Natural killer cell treated with Interleukin-12 subunit alpha and Interleukin-12 subunit beta and Interleukin-15 and Interleukin-18, amount 100 ng/mL, for 72 hours (primary cell): Measurements from ENCODE around the gene MALSU1. TPM values are rescaled to one million over a fixed set of nuclear protein-coding genes. Genes with fewer than 3 reads are reported as not detected.
A peak's percentile ranks its signal among the peaks of the same experiment; 100 is the strongest.

Source experiments
- ATAC-seq, 2 donors: fragments of 150-1000 bp; cut with Tn5 transposase in 1 of 2; sonication (Bioruptor Pico), chemical (Tn5 transposase) in 1 of 2; 2 replicates each; pipeline ENCODE4 v1.10.0; 2021
- DNase-seq: peaks from one replicate; pipeline ENCODE4 v3.0.0; 2022; ENCODE audit warnings: low spot score
- H3K27ac Mint-ChIP-seq, 2 donors: 1 replicate in 1 of 2; 2 replicates in 1 of 2; pipeline ENCODE4 v1.8.0; 2022; ENCODE audit warnings: mixed read lengths in 2 of 2, mild to moderate bottlenecking in 1 of 2, moderate library complexity in 1 of 2
- H3K27me3 Mint-ChIP-seq, 2 donors: 1 replicate in 1 of 2; 2 replicates in 1 of 2; pipeline ENCODE4 v1.8.0; 2022; ENCODE audit warnings: mixed read lengths in 2 of 2
- H3K36me3 Mint-ChIP-seq: one replicate; pipeline ENCODE4 v1.8.0; 2022; ENCODE audit warnings: mixed read lengths
- H3K4me1 Mint-ChIP-seq, 2 donors: 1 replicate in 1 of 2; 2 replicates in 1 of 2; pipeline ENCODE4 v1.8.0; 2022; ENCODE audit warnings: low read depth in 2 of 2, mixed read lengths in 2 of 2, mild to moderate bottlenecking in 1 of 2
- H3K4me3 Mint-ChIP-seq: one replicate; pipeline ENCODE4 v1.8.0; 2022; ENCODE audit warnings: mixed read lengths
- H3K9me3 Mint-ChIP-seq: 2 replicates; pipeline ENCODE4 v1.8.0; 2022; ENCODE audit warnings: mixed read lengths
- total RNA-seq, 2 donors: library from RNA; stranded (reverse); gene quantifications; one replicate each; pipeline ENCODE4 v1.2.3, GENCODE V29; 2022

MALSU1 gene
- total RNA-seq, 2 donors from 2014 or later = 43.0 to 60.4 TPM

- H3K4me3 Mint-ChIP-seq = no peak overlapping the region
- DNase-seq (no peak), ATAC-seq (no peak)
- no peaks in the 10 kb centered on the region for H3K36me3 Mint-ChIP-seq
- H3K9me3 Mint-ChIP-seq = no peaks in the 10 kb centered on the region
- H3K27me3 Mint-ChIP-seq = peaks cover 0 to 6% of the 10 kb centered on the region in 2 donors
- H3K27ac Mint-ChIP-seq = no peak overlapping the region
- peaks cover 8 to 9% of the 10 kb centered on the region in 2 donors for H3K4me1 Mint-ChIP-seq
These were observed 23.2 kb upstream of the MALSU1 start for GRCh38 chr7:23275912-23276311.

- Mint-ChIP-seq H3K27ac (no peak overlapping the region), H3K27me3 (peaks cover 0 to 6% of the 10 kb centered on the region in 2 donors)
- DNase-seq = no peak
These were observed 22.8 kb upstream of the MALSU1 start for GRCh38 chr7:23276376-23276775.

GRCh38 chr7:23276947-23277346 is 22.2 kb upstream of the MALSU1 start:
- Mint-ChIP-seq H3K4me1 (peaks cover 8 to 9% of the 10 kb centered on the region in 2 donors), H3K27me3 (peaks cover 0 to 6% of the 10 kb centered on the region in 2 donors), H3K4me3 (no peak overlapping the region), H3K27ac (no peak overlapping the region), H3K36me3 (no peaks in the 10 kb centered on the region), H3K9me3 (no peaks in the 10 kb centered on the region)
- no peak for DNase-seq
- ATAC-seq = no peak

More at GRCh38 chr7:23276376-23276775, 22.8 kb upstream of the MALSU1 start:
- H3K9me3 Mint-ChIP-seq = no peaks in the 10 kb centered on the region
- peaks cover 8 to 9% of the 10 kb centered on the region in 2 donors for H3K4me1 Mint-ChIP-seq
- ATAC-seq = no peak
- no peaks in the 10 kb centered on the region for H3K36me3 Mint-ChIP-seq
- H3K4me3 Mint-ChIP-seq = no peak overlapping the region

- Mint-ChIP-seq H3K4me1 (peaks cover 8 to 9% of the 10 kb centered on the region in 2 donors), H3K4me3 (no peak overlapping the region), H3K9me3 (no peaks in the 10 kb centered on the region), H3K27me3 (peaks cover 0 to 3% of the 10 kb centered on the region in 2 donors), H3K36me3 (no peaks in the 10 kb centered on the region), H3K27ac (no peak overlapping the region)
- ATAC-seq = peak in 1 of 2 donors; percentile 51
- DNase-seq = no peak
These were observed 21.7 kb upstream of the MALSU1 start for GRCh38 chr7:23277359-23277989.

GRCh38 chr7:23279819-23280525 is 19.2 kb upstream of the MALSU1 start:
- ATAC-seq (no peak), DNase-seq (no peak)
- no peaks in the 10 kb centered on the region for H3K4me1 Mint-ChIP-seq
- no peak overlapping the region for H3K4me3 Mint-ChIP-seq
- no peaks in the 10 kb centered on the region for H3K27me3 Mint-ChIP-seq
- no peak overlapping the region for H3K27ac Mint-ChIP-seq
- H3K36me3 Mint-ChIP-seq = no peaks in the 10 kb centered on the region
- H3K9me3 Mint-ChIP-seq = no peaks in the 10 kb centered on the region

- Mint-ChIP-seq H3K27ac (no peak overlapping the region), H3K9me3 (no peaks in the 10 kb centered on the region)
- ATAC-seq = no peak
These were observed 16.1 kb upstream of the MALSU1 start for GRCh38 chr7:23283086-23283485.

GRCh38 chr7:23284871-23285270 is 14.3 kb upstream of the MALSU1 start:
- no peak for DNase-seq
- Mint-ChIP-seq H3K36me3 (no peaks in the 10 kb centered on the region), H3K27ac (no peak overlapping the region), H3K4me3 (no peak overlapping the region), H3K27me3 (no peaks in the 10 kb centered on the region), H3K9me3 (no peaks in the 10 kb centered on the region), H3K4me1 (peaks cover 6 to 7% of the 10 kb centered on the region in 2 donors)
- no peak for ATAC-seq

More at GRCh38 chr7:23283086-23283485, 16.1 kb upstream of the MALSU1 start:
- Mint-ChIP-seq H3K36me3 (no peaks in the 10 kb centered on the region), H3K27me3 (no peaks in the 10 kb centered on the region), H3K4me1 (peaks cover 6% of the 10 kb centered on the region in 2 donors), H3K4me3 (no peak overlapping the region)
- DNase-seq = no peak

- H3K27ac Mint-ChIP-seq = no peak overlapping the region
- H3K9me3 Mint-ChIP-seq = no peaks in the 10 kb centered on the region
- ATAC-seq (no peak), DNase-seq (no peak)
- H3K4me1 Mint-ChIP-seq = peaks cover 6 to 7% of the 10 kb centered on the region in 2 donors
- no peaks in the 10 kb centered on the region for H3K27me3 Mint-ChIP-seq
- no peak overlapping the region for H3K4me3 Mint-ChIP-seq
- no peaks in the 10 kb centered on the region for H3K36me3 Mint-ChIP-seq
These were observed 13.2 kb upstream of the MALSU1 start for GRCh38 chr7:23285657-23286646.

GRCh38 chr7:23287612-23288011 is 11.5 kb upstream of the MALSU1 start:
- no peak overlapping the region for H3K27ac Mint-ChIP-seq
- ATAC-seq = peak; percentile 84 to 90
- H3K9me3 Mint-ChIP-seq = no peaks in the 10 kb centered on the region
- DNase-seq = no peak
- H3K4me3 Mint-ChIP-seq = no peak overlapping the region
- no peaks in the 10 kb centered on the region for H3K27me3 Mint-ChIP-seq
- peaks cover 6 to 7% of the 10 kb centered on the region in 2 donors for H3K4me1 Mint-ChIP-seq
- H3K36me3 Mint-ChIP-seq = no peaks in the 10 kb centered on the region

- no peaks in the 10 kb centered on the region for H3K27me3 Mint-ChIP-seq
- H3K4me1 Mint-ChIP-seq = peaks cover 6 to 7% of the 10 kb centered on the region in 2 donors
- no peaks in the 10 kb centered on the region for H3K9me3 Mint-ChIP-seq
- H3K36me3 Mint-ChIP-seq = no peaks in the 10 kb centered on the region
- no peak overlapping the region for H3K4me3 Mint-ChIP-seq
- no peak for ATAC-seq
- no peak for DNase-seq
- H3K27ac Mint-ChIP-seq = no peak overlapping the region
These were observed 8.1 kb upstream of the MALSU1 start for GRCh38 chr7:23290993-23291392.

GRCh38 chr7:23291957-23292560 is 7.1 kb upstream of the MALSU1 start:
- DNase-seq (no peak), ATAC-seq (no peak)
- H3K9me3 Mint-ChIP-seq = no peaks in the 10 kb centered on the region
- H3K4me1 Mint-ChIP-seq = peaks cover 6 to 7% of the 10 kb centered on the region in 2 donors
- H3K27me3 Mint-ChIP-seq = no peaks in the 10 kb centered on the region
- no peaks in the 10 kb centered on the region for H3K36me3 Mint-ChIP-seq
- H3K4me3 Mint-ChIP-seq = no peak overlapping the region
- no peak overlapping the region for H3K27ac Mint-ChIP-seq

- ATAC-seq (no peak), DNase-seq (no peak)
- H3K27ac Mint-ChIP-seq = no peak overlapping the region
- H3K9me3 Mint-ChIP-seq = no peaks in the 10 kb centered on the region
- H3K36me3 Mint-ChIP-seq = no peaks in the 10 kb centered on the region
- no peak overlapping the region for H3K4me3 Mint-ChIP-seq
- no peaks in the 10 kb centered on the region for H3K27me3 Mint-ChIP-seq
- H3K4me1 Mint-ChIP-seq = peaks cover 4 to 7% of the 10 kb centered on the region in 2 donors
These were observed 6.5 kb upstream of the MALSU1 start for GRCh38 chr7:23292623-23293022.

GRCh38 chr7:23293500-23294073 is 5.6 kb upstream of the MALSU1 start:
- Mint-ChIP-seq H3K4me1 (peaks cover 3 to 6% of the 10 kb centered on the region in 2 donors), H3K4me3 (no peak overlapping the region), H3K27ac (no peak overlapping the region), H3K9me3 (no peaks in the 10 kb centered on the region), H3K36me3 (no peaks in the 10 kb centered on the region), H3K27me3 (no peaks in the 10 kb centered on the region)
- DNase-seq (no peak), ATAC-seq (no peak)
